Fibroblast of skin of right biceps (primary cell): ENCODE data around the gene PPT2.
"Not testable (repeated sequence)": the region's sequence is repeated elsewhere in the genome, so short reads cannot be mapped to it uniquely, and the experiment has no call there.

Source experiments
- DNase-seq: peaks from one replicate; pipeline ENCODE4 v3.0.0-alpha.2; 2013

Gene PPT2

GRCh38 chr6:32127717-32128592 is 26.0 kb upstream of the PPT2 start, which contains the start of gene ATF6B:
TSS of gene ATF6B (minus strand) at chr6:32128246. CDS start at chr6:32128207, 39 bp downstream.
- DNase-seq = peak; percentile 100

DNA sequence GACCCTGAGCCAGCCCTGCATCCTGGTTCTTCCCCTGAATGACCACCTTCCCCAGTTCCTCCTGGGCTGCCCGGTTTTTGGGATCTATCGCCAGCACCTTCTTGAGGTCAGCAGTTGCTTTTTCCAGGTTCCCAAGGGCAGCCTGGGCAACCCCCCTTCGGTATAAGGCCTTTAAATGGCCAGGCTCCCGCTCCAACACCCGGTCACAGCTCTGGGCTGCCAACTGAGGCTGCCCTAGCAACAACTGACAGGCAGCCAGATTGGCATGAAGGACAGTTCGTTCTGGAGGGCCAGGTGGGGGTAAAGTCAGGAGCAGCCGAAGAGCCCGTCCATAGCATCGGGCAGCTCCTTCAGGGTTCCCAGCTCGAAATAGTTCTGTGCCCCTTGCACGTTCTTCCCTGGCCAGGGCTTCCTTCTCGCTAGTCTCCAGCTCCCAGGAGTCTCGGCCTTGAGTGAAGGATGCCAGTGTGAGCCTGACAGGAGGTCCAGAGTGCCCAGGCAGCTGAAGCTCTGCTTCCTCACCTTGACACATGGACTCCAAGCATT is 25.1 kb upstream of the PPT2 start:
- DNase-seq = no peak

DNA sequence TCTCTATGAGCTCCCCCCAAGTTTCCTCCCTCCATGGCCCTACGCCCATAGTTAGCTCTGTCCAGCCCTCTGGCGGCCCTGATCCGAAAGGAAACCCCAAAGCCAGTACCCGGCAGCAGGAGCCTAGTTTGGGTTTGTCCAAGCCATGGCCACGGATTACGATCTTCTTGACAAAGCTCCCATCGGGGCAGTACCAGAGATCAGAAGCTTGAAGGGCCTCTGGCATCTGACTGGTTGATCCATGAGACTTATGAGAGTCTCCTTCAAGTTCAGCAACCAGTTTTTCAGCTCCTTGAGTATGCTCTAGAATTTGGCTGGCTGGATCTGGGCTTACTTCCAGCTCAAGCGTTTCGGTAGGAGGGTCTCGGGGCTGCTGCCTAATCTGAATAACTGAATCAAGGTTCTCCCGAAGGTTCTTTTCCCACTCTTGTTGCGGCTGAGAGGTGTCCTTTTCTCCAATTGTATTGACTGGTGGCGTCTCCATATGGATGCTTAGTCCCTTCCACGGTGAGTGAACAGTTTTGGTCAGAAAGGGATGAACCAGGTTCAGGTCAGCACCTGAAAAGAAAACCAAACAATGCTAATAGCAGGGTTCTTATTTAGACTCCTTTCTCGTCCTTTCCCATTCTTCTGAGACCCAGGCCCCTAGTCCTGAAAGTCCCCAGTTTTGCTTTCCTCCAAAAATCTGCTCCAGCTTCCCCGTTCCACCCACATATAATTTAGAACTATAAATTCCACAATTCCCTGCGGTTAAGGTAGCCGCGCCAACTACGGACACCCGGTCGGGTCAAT is 24.4 kb upstream of the PPT2 start:
- DNase-seq = no peak

- DNase-seq = no peak
These were observed 22.4 kb upstream of the PPT2 start for GRCh38 chr6:32131439-32131948.

DNA sequence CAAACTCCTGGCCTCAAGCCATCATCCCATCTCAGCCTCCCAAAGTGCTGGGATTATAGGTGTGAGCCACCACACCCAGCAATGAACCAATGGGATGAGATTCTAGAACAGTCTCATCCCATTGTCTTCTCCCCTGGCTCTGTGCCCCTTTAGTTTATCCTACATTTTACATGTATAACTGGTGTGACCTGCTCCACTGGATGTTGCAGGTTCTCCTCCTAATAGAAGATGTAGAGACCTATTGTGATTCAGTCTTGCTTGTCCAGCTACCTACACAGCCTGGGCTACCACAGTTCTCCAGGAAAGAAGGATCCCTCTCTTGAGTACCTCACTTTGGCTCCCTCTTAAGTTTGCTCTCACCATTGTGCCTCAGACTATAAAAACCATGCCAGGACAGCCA is 21.8 kb upstream of the PPT2 start:
- DNase-seq = no peak

DNA sequence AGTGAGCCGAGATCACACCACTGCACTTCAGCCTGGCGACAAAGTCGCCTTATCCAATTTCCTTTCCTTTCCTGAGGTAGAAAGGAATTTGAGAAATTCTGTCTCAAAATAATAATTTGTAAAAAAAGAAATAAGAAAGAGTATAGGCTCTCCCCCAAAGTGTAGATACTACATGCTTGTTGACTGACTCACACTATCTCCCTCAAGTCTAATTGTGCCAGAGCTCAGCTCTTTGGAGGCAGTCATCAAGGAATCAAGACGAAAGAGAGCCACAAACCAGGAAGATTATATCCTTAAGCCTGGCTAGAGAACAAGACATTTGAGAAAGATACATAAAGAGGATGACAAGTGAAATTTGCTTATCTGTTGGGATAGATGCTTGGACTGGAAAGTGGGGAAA is 20.2 kb upstream of the PPT2 start:
- peak; percentile 80 for DNase-seq

GRCh38 chr6:32137454-32137853 is 16.5 kb upstream of the PPT2 start:
- DNase-seq = no peak

DNA sequence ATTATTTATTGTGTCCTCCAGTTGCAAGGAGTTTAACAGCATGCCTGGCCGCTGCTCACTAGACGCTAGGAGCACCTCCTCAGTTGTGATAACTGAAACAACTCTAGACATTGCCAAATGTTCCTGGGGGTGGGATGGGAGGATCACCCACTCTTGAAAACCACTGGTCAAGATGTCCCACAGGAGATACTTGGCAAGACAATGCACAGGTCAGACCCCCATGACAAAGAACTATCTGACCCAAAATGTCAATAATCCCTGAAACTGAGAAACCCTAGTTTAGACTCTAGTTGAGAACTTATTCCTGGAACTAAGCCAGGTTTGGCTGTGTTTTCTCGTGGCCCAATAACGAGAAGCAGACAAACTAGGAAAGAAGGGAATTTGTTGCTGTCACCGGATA is 14.4 kb upstream of the PPT2 start:
- no peak for DNase-seq

GRCh38 chr6:32140420-32141046 is 13.4 kb upstream of the PPT2 start:
- DNase-seq = no peak

DNA sequence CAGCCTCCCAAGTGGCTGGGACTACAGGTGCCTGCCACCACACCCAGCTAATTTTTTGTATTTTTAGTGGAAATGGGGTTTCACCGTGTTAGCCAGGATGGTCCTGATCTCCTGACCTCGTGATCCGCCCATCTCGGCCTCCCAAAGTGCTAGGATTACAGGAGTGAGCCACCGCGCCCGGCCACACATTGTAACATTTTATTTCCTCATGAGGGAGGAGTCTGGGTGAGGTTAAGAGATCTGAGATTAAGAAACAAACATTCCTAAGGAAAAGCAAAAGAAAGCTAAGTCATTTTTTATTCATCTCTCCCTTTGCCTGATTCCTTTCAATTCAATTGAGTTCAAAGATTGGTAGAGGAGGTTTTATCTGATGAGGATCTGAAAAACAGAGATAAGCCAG is 9.7 kb upstream of the PPT2 start:
- DNase-seq = not testable (repeated sequence)

GRCh38 chr6:32146287-32146686 is 7.7 kb upstream of the PPT2 start:
- no peak for DNase-seq

DNA sequence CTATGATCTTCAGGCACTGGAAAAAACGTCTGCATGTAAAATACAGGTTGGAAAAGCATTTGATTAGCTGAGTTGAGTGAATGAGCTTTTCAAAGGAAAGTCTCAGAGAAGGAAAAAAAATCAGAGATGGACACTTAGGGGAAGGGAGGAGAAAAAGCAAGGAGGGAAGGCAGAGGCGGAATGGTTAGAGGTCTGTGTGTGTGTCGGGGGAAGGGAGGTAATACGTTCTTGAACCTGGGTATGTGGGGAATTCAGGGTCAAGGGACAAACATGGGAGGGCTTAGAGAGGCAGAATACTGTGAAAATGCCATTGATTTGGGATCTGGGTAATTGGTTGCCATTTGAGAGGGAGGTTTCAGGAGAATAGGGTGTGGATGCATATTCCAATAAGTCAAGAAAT is 7.3 kb upstream of the PPT2 start:
- no peak for DNase-seq

GRCh38 chr6:32147401-32148132 is 6.4 kb upstream of the PPT2 start:
- no peak for DNase-seq

DNA sequence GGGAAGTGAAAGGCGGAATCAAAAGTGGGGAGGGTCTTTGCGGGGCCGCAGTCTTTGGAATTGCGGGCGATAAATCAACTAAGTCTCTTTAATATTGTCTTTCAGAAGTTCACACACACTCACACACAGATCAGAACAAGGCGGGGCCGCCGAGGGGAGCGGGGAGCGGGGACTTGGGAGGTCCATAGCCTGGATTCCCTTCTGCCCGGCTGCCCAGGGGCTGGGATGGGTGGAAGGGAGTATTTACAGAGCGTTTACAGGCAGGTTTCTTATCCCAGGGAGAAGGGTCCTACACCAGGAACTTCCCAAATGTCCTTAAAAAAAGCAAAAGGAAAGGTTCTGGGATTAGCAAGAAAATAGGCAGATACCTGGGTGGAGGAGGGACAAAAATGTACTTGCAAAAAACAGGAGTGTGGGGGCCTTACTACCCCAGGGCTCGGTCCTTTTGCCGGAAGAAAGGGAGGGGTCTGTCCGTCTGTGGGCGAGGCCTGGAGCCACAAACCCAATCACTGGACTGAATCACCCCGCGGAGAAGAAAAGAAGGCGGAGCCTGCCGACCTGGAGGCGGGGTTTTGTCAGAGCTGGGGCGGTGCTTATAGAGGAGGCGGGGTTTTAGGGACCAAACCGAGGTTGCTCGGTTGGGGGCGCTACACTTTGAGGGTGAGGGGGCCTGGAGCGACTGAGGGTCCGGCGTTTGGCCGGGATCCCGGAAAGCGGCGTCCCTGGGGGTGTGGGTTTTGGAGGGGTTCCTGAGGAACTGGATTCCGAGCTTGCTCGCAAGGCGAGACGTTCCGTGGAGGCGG is 5.5 kb upstream of the PPT2 start:
- DNase-seq = peak; percentile 40

DNA sequence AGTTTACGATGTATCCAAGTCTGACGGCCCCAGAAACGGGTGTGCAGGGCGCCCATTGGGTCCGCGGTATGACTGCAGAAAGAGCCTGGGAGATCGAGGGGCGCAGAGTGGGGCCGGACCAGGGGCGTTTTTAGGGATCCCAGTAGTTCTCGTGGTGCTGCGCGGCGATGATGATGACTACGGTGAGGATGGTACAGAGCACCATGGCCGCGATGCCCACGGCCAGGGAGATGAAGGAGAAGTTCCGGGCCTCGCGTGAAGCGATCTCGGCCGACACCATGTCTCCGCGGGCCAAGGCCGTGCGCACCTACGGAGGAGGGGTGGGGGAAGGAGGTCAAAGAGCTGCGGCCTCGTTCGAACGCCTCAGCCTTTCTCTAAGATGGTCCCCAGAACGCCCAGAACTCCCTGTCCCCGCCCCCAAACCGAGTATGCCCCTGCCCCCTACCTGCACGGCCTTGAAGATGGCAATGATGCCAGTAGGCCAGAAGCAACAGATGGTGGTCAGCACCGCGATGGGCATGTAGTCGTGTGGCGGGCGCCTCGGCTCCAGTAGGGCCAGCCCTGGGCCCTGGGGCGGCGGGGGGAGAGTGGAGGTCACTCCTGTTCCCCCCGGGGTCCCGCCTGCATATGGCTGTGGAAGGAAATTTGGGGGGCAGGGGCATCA is 4.7 kb upstream of the PPT2 start:
- DNase-seq = no peak

GRCh38 chr6:32149932-32150870 is 3.7 kb upstream of the PPT2 start:
- no peak for DNase-seq

DNA sequence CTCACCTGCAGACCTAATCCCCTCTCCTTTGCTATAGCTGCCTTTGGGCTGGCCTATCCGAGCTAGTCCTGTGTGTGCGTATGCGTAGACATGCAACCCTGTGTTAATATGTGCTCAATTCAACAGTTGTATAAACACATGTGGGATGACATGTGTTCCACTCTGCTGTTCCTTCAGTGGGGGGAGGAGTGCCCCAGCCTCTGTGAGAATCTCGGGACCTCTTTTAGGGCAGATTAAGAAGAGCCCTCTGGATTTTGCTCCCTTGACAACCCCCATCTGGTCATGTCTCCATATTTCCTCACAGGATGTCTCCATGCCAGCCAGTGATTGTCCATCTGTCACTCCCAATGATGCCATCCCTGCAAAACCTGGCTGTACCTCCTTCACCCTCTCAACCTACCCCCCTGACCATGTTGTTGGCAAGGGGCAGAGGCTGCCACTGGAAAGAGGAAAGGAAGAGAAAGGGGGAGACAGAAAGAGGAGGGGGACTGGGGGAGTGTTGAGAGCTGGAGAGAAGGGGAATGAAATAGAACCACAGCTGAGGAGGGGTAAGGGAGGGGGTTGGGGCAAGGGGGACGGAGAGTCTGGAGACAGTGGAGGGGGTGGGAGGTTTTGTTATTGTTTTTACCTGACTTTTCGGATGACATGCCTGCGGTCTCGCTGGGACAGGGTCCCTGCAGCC is 2.6 kb upstream of the PPT2 start:
- no peak for DNase-seq

- peak; percentile 26 for DNase-seq
These were observed 1.8 kb upstream of the PPT2 start, which contains the start of gene PRRT1 for GRCh38 chr6:32151863-32152768. TSS of gene PRRT1 (minus strand) at chr6:32151939. CDS start at chr6:32151827, 112 bp downstream.
